Common myeloid progenitor, CD34-positive (primary cell): ENCODE data around the gene MT1B.

ENCODE experiments used
- CTCF ChIA-PET: fragments of 350-600 bp; sonication (Branson Sonifier 250); formaldehyde crosslinking; loops from one replicate; lab custom pipeline; 2021; ENCODE audit warnings: antibody characterized with exemption; lab: Charles Lee
- POLR2A ChIA-PET: fragments of 350-600 bp; sonication (Branson Sonifier 250); formaldehyde crosslinking; loops from one replicate; lab custom pipeline; 2021; ENCODE audit warnings: antibody characterized with exemption; lab: Charles Lee
- DNase-seq, 3 donors: peaks; one replicate each; pipeline versions ENCODE4 v3.0.0 to v3.0.0-alpha.2; 2013
- H3K27ac ChIP-seq, 2 experiments: 1 replicate in 1 of 2; 2 replicates in 1 of 2; pipeline ENCODE4 v1.7.0; 2013; ENCODE audit warnings: inconsistent platforms in 2 of 2, low read length in 2 of 2, mild to moderate bottlenecking in 2 of 2, low read depth in 1 of 2, moderate library complexity in 1 of 2; ENCODE audit not compliant: severe bottlenecking in 2 of 2, insufficient read depth in 1 of 2, poor library complexity in 1 of 2
- H3K27me3 ChIP-seq, 5 experiments: replicated peaks in 2 of 5; 1 replicate in 3 of 5; 2 replicates in 2 of 5; pipeline versions ENCODE4 v1.6.1 to v1.7.0; 2013; ENCODE audit warnings: low read length in 4 of 5, mild to moderate bottlenecking in 2 of 5, moderate library complexity in 2 of 5, inconsistent platforms in 1 of 5; ENCODE audit not compliant: insufficient read depth in 5 of 5, control insufficient read depth in 4 of 5
- H3K36me3 ChIP-seq, 4 experiments: 1 replicate in 2 of 4; 2 replicates in 2 of 4; pipeline versions ENCODE4 v1.6.1 to v1.7.0; 2013; ENCODE audit warnings: low read length in 3 of 4, control low read depth in 1 of 4, mild to moderate bottlenecking in 1 of 4; ENCODE audit not compliant: control insufficient read depth in 4 of 4, insufficient read depth in 4 of 4
- H3K4me1 ChIP-seq, 4 experiments: 1 replicate in 3 of 4; 2 replicates in 1 of 4; pipeline versions ENCODE4 v1.6.1 to v1.7.1; 2013; ENCODE audit warnings: low read length in 3 of 4, mild to moderate bottlenecking in 3 of 4, control low read depth in 1 of 4, inconsistent platforms in 1 of 4, moderate library complexity in 1 of 4; ENCODE audit not compliant: control insufficient read depth in 4 of 4, insufficient read depth in 4 of 4; ENCODE audit errors: control extremely low read depth in 1 of 4
- H3K4me3 ChIP-seq, 7 experiments: 1 replicate in 4 of 7; 2 replicates in 3 of 7; pipeline versions ENCODE4 v1.5.1 to v1.7.0; 2013; ENCODE audit warnings: mild to moderate bottlenecking in 7 of 7, low read length in 6 of 7, moderate library complexity in 6 of 7, inconsistent platforms in 2 of 7, low read depth in 2 of 7, control low read depth in 1 of 7; ENCODE audit not compliant: insufficient read depth in 4 of 7, control insufficient read depth in 1 of 7; ENCODE audit errors: extremely low read depth in 1 of 7
- H3K9me3 ChIP-seq, 5 experiments: 1 replicate in 4 of 5; 2 replicates in 1 of 5; pipeline versions ENCODE4 v1.6.1 to v1.7.1; 2013; ENCODE audit warnings: low read length in 4 of 5, mild to moderate bottlenecking in 2 of 5, inconsistent platforms in 1 of 5, low read depth in 1 of 5, moderate library complexity in 1 of 5; ENCODE audit not compliant: control insufficient read depth in 4 of 5, insufficient read depth in 2 of 5; ENCODE audit errors: control extremely low read depth in 1 of 5
- WGBS: methylation state at CpG from one replicate; pipeline ENCODE4 v1.1.5; 2013; ENCODE audit not compliant: insufficient coverage; 5-methylcytosine and 5-hydroxymethylcytosine counted together

Gene MT1B

DNA sequence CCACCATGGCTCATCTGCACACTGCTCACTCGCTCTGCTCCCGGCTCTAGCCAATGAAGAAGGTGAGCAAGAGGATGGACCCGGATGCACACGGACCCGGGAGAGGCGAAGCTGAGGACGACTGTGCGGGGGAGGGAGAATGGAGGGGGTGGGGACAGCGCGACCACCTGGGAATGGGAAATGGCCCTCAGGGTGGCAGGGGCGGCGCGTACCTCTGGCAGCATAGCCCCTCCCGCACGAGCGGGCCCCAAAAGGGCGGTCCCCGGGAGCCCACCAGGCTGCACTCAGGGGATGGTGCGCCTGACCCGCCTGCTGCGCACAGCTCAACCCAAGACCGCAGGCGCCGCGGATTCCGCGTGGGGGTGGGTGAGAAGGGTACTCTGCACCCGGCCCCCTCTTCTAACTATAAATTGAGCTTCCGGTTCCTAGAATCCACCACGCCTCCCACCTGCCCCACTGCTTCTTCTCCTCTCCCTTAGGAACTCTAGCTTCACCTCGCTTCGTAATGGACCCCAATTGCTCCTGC lies 24.1 kb downstream of the MT1B start:
- WGBS: 2% methylated on average over 31 of the region's 32 CpGs
- Histone ChIP-seq H3K4me1 (peaks cover 0 to 9% (median 7%) of the 10 kb centered on the region in 4 experiments), H3K27me3 (peaks cover 6 to 65% (median 18%) of the 10 kb centered on the region in 5 experiments), H3K4me3 (peak overlapping the region in 6 of 7 experiments; percentile 19 to 55 (median 36)), H3K27ac (no peak overlapping the region), H3K36me3 (no peaks in the 10 kb centered on the region), H3K9me3 (no peaks in the 10 kb centered on the region)
- peak in 2 of 3 donors; percentile 53 to 55 for DNase-seq
- ChIA-PET CTCF (interaction anchor here (0.6 to 5.8 kb wide), 7 partner anchors 11 to 111 kb away, joined by 3 to 39 read pairs (median 3); no protein-coding TSS in a partner anchor), POLR2A (no interaction called here)

DNA sequence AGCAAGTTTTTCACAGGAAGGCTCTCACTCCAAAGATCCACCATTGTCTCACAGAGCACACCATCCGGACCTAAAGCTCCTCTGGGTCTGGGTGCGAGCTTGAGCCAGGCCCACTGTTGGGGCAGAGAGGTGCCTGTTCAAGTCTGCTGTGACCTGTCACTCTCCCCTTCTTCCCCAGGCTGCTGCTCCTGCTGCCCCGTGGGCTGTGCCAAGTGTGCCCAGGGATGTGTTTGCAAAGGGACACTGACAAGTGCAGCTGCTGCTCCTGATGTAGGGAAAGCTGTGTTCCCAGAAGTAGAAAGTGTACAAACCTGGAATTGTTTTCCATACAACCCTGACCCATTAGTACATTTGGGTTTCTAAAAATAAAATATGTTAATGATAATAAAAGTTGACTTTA lies 25.8 kb downstream of the MT1B start:
- WGBS: no CpG with 5 or more reads among the region's 3 CpGs

DNA sequence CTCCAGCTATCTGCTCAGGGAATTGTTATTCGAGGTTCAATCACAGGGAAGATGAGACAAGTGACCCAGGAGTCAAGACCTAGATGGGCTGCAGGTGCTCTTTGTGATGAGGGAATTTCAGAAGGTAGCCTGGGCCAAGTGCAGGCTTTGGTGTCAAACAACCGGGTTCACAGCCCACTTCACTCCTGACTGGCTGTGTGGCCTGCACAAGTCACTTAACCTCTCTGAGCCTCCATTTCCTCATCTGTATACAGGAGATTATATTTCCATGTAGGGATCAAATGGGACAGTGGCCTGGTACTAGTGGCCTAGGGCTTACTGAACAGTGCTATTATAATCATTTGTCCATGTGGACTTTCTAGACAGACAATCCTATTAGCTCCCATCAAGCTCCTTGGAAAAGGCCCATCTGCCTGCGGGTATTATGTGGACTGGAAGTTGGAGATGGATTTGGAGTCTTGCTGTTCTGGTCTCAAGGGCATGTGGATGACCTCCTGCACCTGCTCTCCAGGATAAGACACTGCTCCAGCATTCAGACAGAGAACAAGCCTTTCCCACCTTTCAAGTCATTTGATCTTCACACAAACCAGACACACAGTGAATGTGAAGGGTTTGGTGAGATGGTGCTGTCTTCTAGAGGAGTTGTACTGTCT lies 27.5 kb downstream of the MT1B start:
- peaks cover 0 to 26% (median 20%) of the 10 kb centered on the region in 4 experiments for H3K4me1 ChIP-seq
- POLR2A ChIA-PET: no interaction called here
- no peaks in the 10 kb centered on the region for H3K36me3 ChIP-seq
- CTCF ChIA-PET: interaction anchor here (1.3 to 5.8 kb wide), 2 partner anchors 23 to 131 kb away, joined by 5 to 39 read pairs; no protein-coding TSS in a partner anchor
- H3K4me3 ChIP-seq: no peak overlapping the region
- H3K27ac ChIP-seq: no peak overlapping the region
- peaks cover 0 to 49% (median 32%) of the 10 kb centered on the region in 5 experiments for H3K27me3 ChIP-seq
- 86% methylated on average over 1 of the region's 3 CpGs for WGBS
- DNase-seq: no peak
- no peaks in the 10 kb centered on the region for H3K9me3 ChIP-seq

More for the DNA sequence above, 25.8 kb downstream of the MT1B start:
- DNase-seq: no peak
- POLR2A ChIA-PET: no interaction called here
- Histone ChIP-seq H3K4me3 (no peak overlapping the region), H3K27me3 (peaks cover 3 to 50% (median 25%) of the 10 kb centered on the region in 5 experiments), H3K36me3 (no peaks in the 10 kb centered on the region), H3K27ac (no peak overlapping the region), H3K4me1 (peaks cover 0 to 18% (median 15%) of the 10 kb centered on the region in 4 experiments), H3K9me3 (no peaks in the 10 kb centered on the region)
- CTCF ChIA-PET: interaction anchor here (0.8 to 5.8 kb wide), 3 partner anchors 16 to 25 kb away, joined by 3 to 39 read pairs (median 5); no protein-coding TSS in a partner anchor

DNA sequence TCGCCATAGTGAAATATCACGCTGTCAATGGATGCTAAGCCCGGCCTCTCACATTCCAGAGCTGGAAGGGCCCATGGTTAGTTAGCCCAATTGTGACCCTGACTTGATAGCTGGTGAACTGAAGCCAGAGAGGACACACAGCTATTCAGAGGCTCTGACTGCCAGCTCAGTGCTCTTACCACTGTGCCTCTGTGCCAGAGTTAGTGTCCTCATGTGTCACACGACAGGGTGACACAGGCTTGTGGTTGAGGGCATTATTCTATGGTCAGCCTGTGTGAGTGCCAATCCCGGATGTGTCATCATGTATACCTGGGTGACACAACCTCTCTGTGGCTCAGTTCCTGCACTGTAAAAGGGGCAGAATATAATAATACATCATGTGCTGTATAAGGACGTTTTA lies 28.1 kb downstream of the MT1B start:
- ChIA-PET CTCF (interaction anchor here (5.8 kb wide), 1 partner anchor 22 kb away, joined by 39 read pairs; no protein-coding TSS in a partner anchor), POLR2A (no interaction called here)
- DNase-seq: no peak

DNA sequence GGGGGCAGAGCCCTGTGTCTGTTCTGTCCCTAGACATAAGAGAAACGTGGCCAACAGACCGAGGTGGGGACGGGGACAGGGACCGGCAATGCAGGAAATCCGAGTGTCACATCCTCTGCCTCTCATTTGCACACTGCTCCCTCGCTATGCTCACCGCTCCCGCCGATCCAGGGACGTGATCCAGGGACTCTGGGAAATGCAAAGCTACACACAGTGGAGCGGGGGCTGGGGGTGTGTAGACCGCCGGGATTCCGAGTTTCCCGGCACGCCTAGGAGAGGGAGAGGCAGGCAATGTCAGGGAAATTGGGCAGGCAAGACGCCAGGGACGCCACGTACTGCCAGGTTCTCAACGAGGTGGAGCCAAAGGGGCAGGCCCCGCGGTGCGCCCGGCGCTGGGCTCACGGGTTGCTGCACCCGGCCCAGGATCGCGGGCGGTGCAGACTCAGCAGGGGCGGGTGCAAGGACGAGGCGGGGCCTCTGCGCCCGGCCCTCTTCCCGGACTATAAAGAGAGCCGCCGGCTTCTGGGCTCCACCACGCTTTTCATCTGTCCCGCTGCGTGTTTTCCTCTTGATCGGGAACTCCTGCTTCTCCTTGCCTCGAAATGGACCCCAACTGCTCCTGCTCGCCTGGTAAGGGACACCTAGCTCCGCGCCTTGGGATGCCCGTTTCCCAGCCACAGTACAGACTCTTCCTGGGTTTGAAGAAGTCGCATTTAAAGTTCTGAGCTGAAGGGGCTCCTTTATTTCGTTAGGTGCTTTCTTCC lies 30.4 kb downstream of the MT1B start, which contains the start of gene MT1X:
MT1X (plus strand) TSS at position 532 of the 764 bp plus-strand sequence; CDS start at position 603, 71 bp downstream.
- DNase-seq: peak; percentile 77 to 89 (median 81)
- H3K4me3 ChIP-seq: peak within 1 kb of the TSS; percentile 36 to 74 (median 68)
- H3K27me3 ChIP-seq: peaks cover 0 to 29% (median 25%) of the 10 kb centered on the region in 5 experiments
- ChIA-PET POLR2A (interaction anchor here (0.6 kb wide), 1 partner anchor 13 kb away, joined by 3 read pairs; no protein-coding TSS in a partner anchor), CTCF (interaction anchor here (1.5 to 1.8 kb wide), 3 partner anchors 11 to 20 kb away, joined by 4 to 6 read pairs (median 5); partner anchors contain the start of gene MT1G)
- H3K4me1 ChIP-seq: peaks cover 0 to 16% (median 13%) of the 10 kb centered on the region in 4 experiments
- H3K27ac ChIP-seq: peak within 1 kb of the TSS in 1 of 2 experiments; percentile 43
- no peaks in the 10 kb centered on the region for H3K36me3 ChIP-seq
- 0% methylated on average over 46 of the region's 49 CpGs for WGBS
- H3K9me3 ChIP-seq: peaks cover 0 to 10% (median 5%) of the 10 kb centered on the region in 5 experiments

More for the DNA sequence above, 28.1 kb downstream of the MT1B start:
- H3K9me3 ChIP-seq: no peaks in the 10 kb centered on the region
- H3K4me1 ChIP-seq: peaks cover 0 to 26% (median 20%) of the 10 kb centered on the region in 4 experiments
- H3K27ac ChIP-seq: no peak overlapping the region
- no peak overlapping the region for H3K4me3 ChIP-seq
- WGBS: 96% methylated on average over 5 of the region's 6 CpGs
- peaks cover 0 to 47% (median 36%) of the 10 kb centered on the region in 5 experiments for H3K27me3 ChIP-seq
- H3K36me3 ChIP-seq: no peaks in the 10 kb centered on the region

DNA sequence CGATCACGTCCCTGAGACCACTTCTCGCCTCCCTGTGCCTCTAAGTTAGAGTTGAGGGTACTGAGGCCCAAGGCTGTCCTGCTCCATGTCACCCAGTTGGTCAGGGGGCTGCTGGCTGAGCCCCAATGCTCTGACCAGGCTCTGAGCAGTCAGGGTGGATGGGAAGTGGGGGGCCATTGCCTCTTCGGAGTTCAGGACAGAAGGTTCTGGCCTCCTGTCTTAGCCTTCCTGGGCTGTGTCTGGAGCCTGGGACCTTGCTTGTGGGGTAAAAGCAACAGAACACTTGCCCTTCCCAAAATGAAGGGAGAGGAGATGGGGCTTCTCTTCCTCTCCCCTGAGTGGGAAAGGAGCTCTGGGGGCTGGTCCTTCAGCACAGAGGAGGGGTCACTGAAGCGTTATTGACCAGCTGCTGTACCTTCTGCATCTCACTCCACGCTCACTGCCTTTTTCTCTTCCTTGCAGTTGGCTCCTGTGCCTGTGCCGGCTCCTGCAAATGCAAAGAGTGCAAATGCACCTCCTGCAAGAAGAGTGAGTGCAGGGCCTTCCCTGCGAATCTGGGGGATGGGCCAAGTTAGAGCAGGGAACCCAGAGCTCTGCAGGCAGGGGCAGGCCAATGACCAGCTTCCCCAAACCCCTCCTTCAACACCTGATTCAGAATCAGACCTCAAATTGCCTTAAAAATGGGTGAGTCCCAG lies 31.2 kb downstream of the MT1B start:
- Histone ChIP-seq H3K4me1 (peaks cover 0 to 16% (median 13%) of the 10 kb centered on the region in 4 experiments), H3K4me3 (peak overlapping the region; percentile 36 to 74 (median 68)), H3K9me3 (peaks cover 0 to 11% (median 5%) of the 10 kb centered on the region in 5 experiments), H3K36me3 (no peaks in the 10 kb centered on the region), H3K27ac (peak overlapping the region in 1 of 2 experiments; percentile 43), H3K27me3 (peaks cover 0 to 26% (median 18%) of the 10 kb centered on the region in 5 experiments)
- ChIA-PET POLR2A (interaction anchor here (0.6 kb wide), 1 partner anchor 12 kb away, joined by 3 read pairs; no protein-coding TSS in a partner anchor), CTCF (interaction anchor here (1.5 to 1.8 kb wide), 4 partner anchors 9 to 19 kb away, joined by 4 to 6 read pairs (median 5); partner anchors contain the start of gene MT1G)
- DNase-seq: no peak
- WGBS: 44% methylated on average over 7 of the region's 8 CpGs
